ENCODE results near the gene HOXA7. TPM values are rescaled to one million over a fixed set of nuclear protein-coding genes. Genes with fewer than 3 reads are reported as not detected.

HOXA7 gene
- total and polyA plus RNA-seq, 8 donors, result 0.06 to 0.49 (median 0.17) TPM; not detected in 3

GRCh38 chr7:27145914-27146412, 10.5 kb downstream of the HOXA7 start:
- TF ChIP-seq, protein P1, sequence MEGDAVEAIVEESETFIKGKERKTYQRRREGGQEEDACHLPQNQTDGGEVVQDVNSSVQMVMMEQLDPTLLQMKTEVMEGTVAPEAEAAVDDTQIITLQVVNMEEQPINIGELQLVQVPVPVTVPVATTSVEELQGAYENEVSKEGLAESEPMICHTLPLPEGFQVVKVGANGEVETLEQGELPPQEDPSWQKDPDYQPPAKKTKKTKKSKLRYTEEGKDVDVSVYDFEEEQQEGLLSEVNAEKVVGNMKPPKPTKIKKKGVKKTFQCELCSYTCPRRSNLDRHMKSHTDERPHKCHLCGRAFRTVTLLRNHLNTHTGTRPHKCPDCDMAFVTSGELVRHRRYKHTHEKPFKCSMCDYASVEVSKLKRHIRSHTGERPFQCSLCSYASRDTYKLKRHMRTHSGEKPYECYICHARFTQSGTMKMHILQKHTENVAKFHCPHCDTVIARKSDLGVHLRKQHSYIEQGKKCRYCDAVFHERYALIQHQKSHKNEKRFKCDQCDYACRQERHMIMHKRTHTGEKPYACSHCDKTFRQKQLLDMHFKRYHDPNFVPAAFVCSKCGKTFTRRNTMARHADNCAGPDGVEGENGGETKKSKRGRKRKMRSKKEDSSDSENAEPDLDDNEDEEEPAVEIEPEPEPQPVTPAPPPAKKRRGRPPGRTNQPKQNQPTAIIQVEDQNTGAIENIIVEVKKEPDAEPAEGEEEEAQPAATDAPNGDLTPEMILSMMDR (IDR thresholded peaks at IDR 0.05), result no peak
- Histone ChIP-seq H3K36me3 (no peaks in the 10 kb centered on the region), H3K27me3 (peaks cover 15 to 76% (median 26%) of the 10 kb centered on the region in 4 donors), H3K9me3 (no peaks in the 10 kb centered on the region), H3K4me3 (no peak overlapping the region), H3K4me1 (peaks cover 0 to 11% (median 4%) of the 10 kb centered on the region in 3 donors), H3K27ac (no peak overlapping the region)
- FAIRE-seq (no peak), DNase-seq (no peak), ATAC-seq (no peak)
- intact Hi-C loops (cut with DNase I), result no loop called here
- WGBS, 2 donors, result 26% methylated on average over 11 of the region's 11 CpGs

- FAIRE-seq, result no peak
- peak in 1 of 6 donors; percentile 48 for DNase-seq
- TF ChIP-seq, protein P1 (IDR thresholded peaks at IDR 0.05), result no peak
- Histone ChIP-seq H3K4me1 (peaks cover 0 to 5% (median 4%) of the 10 kb centered on the region in 3 donors), H3K36me3 (no peaks in the 10 kb centered on the region), H3K9me3 (no peaks in the 10 kb centered on the region), H3K4me3 (no peak overlapping the region), H3K27ac (no peak overlapping the region), H3K27me3 (peaks cover 14 to 81% (median 29%) of the 10 kb centered on the region in 4 donors)
- ATAC-seq, result no peak
- intact Hi-C loops (cut with DNase I), result no loop called here
- 20 to 21% methylated on average over 47 of the region's 47 CpGs for WGBS, 2 donors
Observed at GRCh38 chr7:27145165-27145913, 11.1 kb downstream of the HOXA7 start.

- Histone ChIP-seq H3K27me3 (peaks cover 14 to 81% (median 29%) of the 10 kb centered on the region in 4 donors), H3K9me3 (no peaks in the 10 kb centered on the region), H3K4me1 (peaks cover 0 to 5% (median 4%) of the 10 kb centered on the region in 3 donors), H3K4me3 (no peak overlapping the region), H3K36me3 (no peaks in the 10 kb centered on the region), H3K27ac (no peak overlapping the region)
- TF ChIP-seq, protein P1 (IDR thresholded peaks at IDR 0.05), result no peak
- DNase-seq (peak in 2 of 6 donors; percentile 55 to 60), ATAC-seq (no peak), FAIRE-seq (no peak)
- WGBS, 2 donors, result 14 to 25% methylated on average over 30 to 31 of the region's 31 CpGs
- intact Hi-C loops (cut with DNase I), result no loop called here
Observed at GRCh38 chr7:27144781-27145164, 11.7 kb downstream of the HOXA7 start.

DNA sequence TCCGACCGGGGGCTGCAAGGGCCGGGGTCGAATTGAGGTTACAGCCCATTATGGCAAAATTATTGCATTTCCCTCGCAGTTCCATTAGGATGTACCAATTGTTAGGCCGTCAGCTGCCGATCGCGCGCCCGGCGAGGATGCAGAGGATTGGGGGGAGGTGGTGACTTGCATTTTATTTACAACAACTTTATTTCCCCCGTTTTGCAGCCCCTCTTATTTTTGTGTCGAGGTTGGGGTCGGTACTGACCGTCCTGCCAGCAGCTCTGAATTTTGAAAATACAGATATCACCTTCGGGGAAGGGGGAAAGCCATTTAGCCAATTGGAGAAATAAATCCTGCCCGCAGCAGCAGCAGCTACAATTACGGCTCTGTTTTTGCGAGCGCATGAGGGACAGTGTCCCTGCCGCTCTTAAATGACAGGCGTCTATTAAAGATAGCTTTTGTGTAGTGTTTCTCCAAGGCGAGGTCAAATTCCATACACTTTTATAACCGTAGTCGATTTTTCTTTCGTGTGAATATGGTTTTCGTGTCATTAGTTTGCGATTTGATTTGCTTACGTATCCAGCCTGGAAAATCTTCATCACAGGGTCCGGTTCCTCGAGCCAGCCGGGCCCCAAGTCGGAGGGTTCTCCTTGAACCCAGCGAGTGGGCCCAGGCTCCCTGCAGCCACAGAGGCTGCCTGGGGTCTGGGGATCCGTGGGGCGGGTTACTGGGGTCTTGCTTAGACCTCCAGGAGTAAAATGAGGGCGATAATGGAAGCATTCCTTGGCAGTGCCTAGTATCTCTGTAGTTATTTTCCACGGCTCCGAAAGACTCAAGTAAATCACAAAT, 12.3 kb downstream of the HOXA7 start:
- 21% methylated on average over 40 of the region's 40 CpGs for WGBS, 2 donors
- intact Hi-C loops (cut with DNase I), result no loop called here
- FAIRE-seq (no peak), DNase-seq (peak in 1 of 6 donors; percentile 43), ATAC-seq (no peak)
- Histone ChIP-seq H3K27me3 (peaks cover 14 to 86% (median 30%) of the 10 kb centered on the region in 4 donors), H3K9me3 (no peaks in the 10 kb centered on the region), H3K4me1 (peaks cover 0 to 5% (median 4%) of the 10 kb centered on the region in 3 donors), H3K27ac (no peak overlapping the region), H3K36me3 (no peaks in the 10 kb centered on the region), H3K4me3 (peak overlapping the region in 1 of 4 donors; percentile 36)
- TF ChIP-seq, protein P1 (IDR thresholded peaks at IDR 0.05), result no peak
